ENCODE measurements around the gene SRRM5.

- TF ChIP-seq CTCF (conservative IDR thresholded peaks at IDR 0.05): no peak
- TF ChIP-seq ZFX (IDR thresholded peaks at IDR 0.05): no peak
These were observed 486 bp downstream of the SRRM5 start for GRCh38 chr19:43612374-43612773.

All from C4-2B (cell line).